AG04450 (cell line): Measurements from ENCODE around the gene DOCK4. TPM values are rescaled to one million over a fixed set of nuclear protein-coding genes. Genes with fewer than 3 reads are reported as not detected.

ENCODE experiments used
- CTCF ChIA-PET: fragments of 300-600, 350-600 bp; formaldehyde crosslinking; extraction: SDS; loops from one replicate; lab custom pipeline; 2022; ENCODE audit warnings: antibody characterized with exemption, inconsistent platforms; lab: Charles Lee
- POLR2A ChIA-PET: fragments of 350-600 bp; formaldehyde crosslinking; extraction: SDS; loops from one replicate; lab custom pipeline; 2021; ENCODE audit warnings: antibody characterized with exemption, inconsistent platforms; lab: Yijun Ruan, JAX
- DNase-seq: peaks from one replicate; pipeline ENCODE4 v3.0.0-alpha.2; 2011; ENCODE audit warnings: low read depth, low spot score
- H3K27ac ChIP-seq: one replicate; pipeline ENCODE4 v1.5.1; 2012; ENCODE audit warnings: low read depth, low read length, control low read depth
- H3K27me3 ChIP-seq: one replicate; pipeline ENCODE4 v1.6.0; 2012; ENCODE audit warnings: low read length; ENCODE audit not compliant: control insufficient read depth, insufficient read depth
- H3K4me3 ChIP-seq: 2 replicates; pipeline ENCODE4 v1.5.1; 2011; ENCODE audit warnings: mild to moderate bottlenecking, low read depth, low read length, control low read depth
- H3K9me3 ChIP-seq: 2 replicates; pipeline ENCODE4 v1.5.1; 2012; ENCODE audit warnings: low read length; ENCODE audit not compliant: control insufficient read depth, insufficient read depth
- polyA plus RNA-seq: library from polyadenylated mRNA; depleted of rRNA; stranded (reverse); fragments of >200 nt; gene quantifications from 2 replicates; pipeline ENCODE4 v1.2.3, GENCODE V29; 2011
- TF ChIP-seq, protein P1 (sequence below): IDR thresholded peaks from 2 replicates; pipeline ENCODE4 v1.5.1; 2011; ENCODE audit warnings: low read depth, low read length, control low read depth, inconsistent platforms

Gene DOCK4
- polyA plus RNA-seq, 1 experiment: 12.6 TPM

- no peak for DNase-seq
- POLR2A ChIA-PET: no interaction called here
- TF ChIP-seq, protein P1, sequence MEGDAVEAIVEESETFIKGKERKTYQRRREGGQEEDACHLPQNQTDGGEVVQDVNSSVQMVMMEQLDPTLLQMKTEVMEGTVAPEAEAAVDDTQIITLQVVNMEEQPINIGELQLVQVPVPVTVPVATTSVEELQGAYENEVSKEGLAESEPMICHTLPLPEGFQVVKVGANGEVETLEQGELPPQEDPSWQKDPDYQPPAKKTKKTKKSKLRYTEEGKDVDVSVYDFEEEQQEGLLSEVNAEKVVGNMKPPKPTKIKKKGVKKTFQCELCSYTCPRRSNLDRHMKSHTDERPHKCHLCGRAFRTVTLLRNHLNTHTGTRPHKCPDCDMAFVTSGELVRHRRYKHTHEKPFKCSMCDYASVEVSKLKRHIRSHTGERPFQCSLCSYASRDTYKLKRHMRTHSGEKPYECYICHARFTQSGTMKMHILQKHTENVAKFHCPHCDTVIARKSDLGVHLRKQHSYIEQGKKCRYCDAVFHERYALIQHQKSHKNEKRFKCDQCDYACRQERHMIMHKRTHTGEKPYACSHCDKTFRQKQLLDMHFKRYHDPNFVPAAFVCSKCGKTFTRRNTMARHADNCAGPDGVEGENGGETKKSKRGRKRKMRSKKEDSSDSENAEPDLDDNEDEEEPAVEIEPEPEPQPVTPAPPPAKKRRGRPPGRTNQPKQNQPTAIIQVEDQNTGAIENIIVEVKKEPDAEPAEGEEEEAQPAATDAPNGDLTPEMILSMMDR: no peak
Measured at GRCh38 chr7:112199672-112200071, 6.5 kb downstream of the DOCK4 start.

DNA sequence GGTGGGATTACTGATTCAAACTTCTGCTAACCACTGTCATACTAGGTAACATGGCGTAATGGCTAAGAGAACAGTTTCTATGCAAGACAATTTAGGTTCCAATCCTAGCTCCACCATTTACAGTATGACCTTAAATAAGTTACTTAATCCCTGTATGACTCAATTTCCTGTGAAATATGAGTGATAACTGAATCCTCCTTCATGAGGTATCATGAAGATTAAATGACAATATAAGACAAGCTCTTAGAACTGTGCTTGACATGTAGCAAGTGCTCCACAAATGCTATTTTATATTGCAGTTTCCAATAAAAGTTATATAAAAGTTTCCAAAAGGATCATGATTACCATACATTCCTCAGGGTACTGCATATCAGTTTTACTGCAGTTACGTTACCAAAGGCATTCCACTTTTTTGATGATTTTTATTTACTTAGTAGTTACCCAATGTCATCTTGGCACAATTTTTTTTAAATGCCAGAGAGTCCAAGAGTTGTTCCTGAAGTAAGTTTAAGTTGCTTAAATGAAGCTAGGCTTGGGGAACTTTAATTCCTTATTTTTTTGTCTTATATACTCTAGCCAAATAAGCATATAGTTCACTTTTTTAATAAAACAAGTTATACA, 7.1 kb downstream of the DOCK4 start:
- TF ChIP-seq, protein P1: no peak
- Histone ChIP-seq H3K27ac (no peak overlapping the region), H3K4me3 (no peak overlapping the region), H3K27me3 (no peaks in the 10 kb centered on the region), H3K9me3 (no peaks in the 10 kb centered on the region)
- ChIA-PET CTCF (interaction anchor here (0.7 kb wide), 1 partner anchor 211 kb away, joined by 3 read pairs; no protein-coding TSS in a partner anchor), POLR2A (interaction anchor here (1.1 kb wide), 1 partner anchor 251 kb away, joined by 3 read pairs; the partner anchor contains the start of gene IFRD1)
- DNase-seq: no peak

More at GRCh38 chr7:112199672-112200071, 6.5 kb downstream of the DOCK4 start:
- Histone ChIP-seq H3K27ac (no peak overlapping the region), H3K4me3 (no peak overlapping the region), H3K27me3 (no peaks in the 10 kb centered on the region), H3K9me3 (no peaks in the 10 kb centered on the region)
- CTCF ChIA-PET: interaction anchor here (2.0 kb wide), 1 partner anchor 436 kb away, joined by 5 read pairs; no protein-coding TSS in a partner anchor

GRCh38 chr7:112197322-112197721, 8.9 kb downstream of the DOCK4 start:
- TF ChIP-seq, protein P1: no peak
- ChIA-PET POLR2A (interaction anchor here (0.5 kb wide), 1 partner anchor 8 kb away, joined by 3 read pairs; no protein-coding TSS in a partner anchor), CTCF (no interaction called here)
- H3K4me3 ChIP-seq: no peak overlapping the region
- no peaks in the 10 kb centered on the region for H3K9me3 ChIP-seq
- no peak overlapping the region for H3K27ac ChIP-seq
- no peaks in the 10 kb centered on the region for H3K27me3 ChIP-seq
- no peak for DNase-seq

DNA sequence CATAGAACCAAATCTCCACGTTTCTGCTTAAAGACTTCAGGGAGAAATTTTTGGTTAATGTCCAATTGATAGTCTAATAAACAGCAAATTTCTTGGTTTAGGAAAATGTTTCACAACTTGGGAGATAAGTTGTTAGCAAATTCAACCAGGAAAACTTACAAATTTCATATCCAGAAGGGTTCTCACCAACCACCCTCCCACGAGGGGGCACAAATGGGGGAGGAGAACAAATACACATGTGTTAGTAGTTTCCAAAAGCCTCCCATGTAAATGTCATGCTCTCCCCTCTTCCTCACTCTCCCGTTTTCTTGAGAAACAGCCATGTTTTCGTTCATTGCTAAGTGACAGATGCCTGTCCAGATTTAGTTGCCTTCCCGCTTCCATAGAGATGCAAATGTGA, 10.5 kb downstream of the DOCK4 start:
- no peaks in the 10 kb centered on the region for H3K9me3 ChIP-seq
- TF ChIP-seq, protein P1: no peak
- no peak overlapping the region for H3K27ac ChIP-seq
- H3K27me3 ChIP-seq: no peaks in the 10 kb centered on the region
- CTCF ChIA-PET: no interaction called here
- H3K4me3 ChIP-seq: no peak overlapping the region
- DNase-seq: no peak
- POLR2A ChIA-PET: no interaction called here

- POLR2A ChIA-PET: no interaction called here
Measured at GRCh38 chr7:112193915-112194502, 12.2 kb downstream of the DOCK4 start.

More at GRCh38 chr7:112193915-112194502, 12.2 kb downstream of the DOCK4 start:
- H3K27me3 ChIP-seq: no peaks in the 10 kb centered on the region
- H3K9me3 ChIP-seq: no peaks in the 10 kb centered on the region
- DNase-seq: no peak
- TF ChIP-seq, protein P1: no peak
- H3K27ac ChIP-seq: no peak overlapping the region
- CTCF ChIA-PET: no interaction called here
- no peak overlapping the region for H3K4me3 ChIP-seq
